ENCODE data around the gene YIF1A. TPM values are rescaled to one million over a fixed set of nuclear protein-coding genes. Genes with fewer than 3 reads are reported as not detected.

Gene YIF1A
- total and polyA plus RNA-seq, 2 of the 4 experiments (the other 2 are of a cell fraction) = 128 to 207 TPM

DNA sequence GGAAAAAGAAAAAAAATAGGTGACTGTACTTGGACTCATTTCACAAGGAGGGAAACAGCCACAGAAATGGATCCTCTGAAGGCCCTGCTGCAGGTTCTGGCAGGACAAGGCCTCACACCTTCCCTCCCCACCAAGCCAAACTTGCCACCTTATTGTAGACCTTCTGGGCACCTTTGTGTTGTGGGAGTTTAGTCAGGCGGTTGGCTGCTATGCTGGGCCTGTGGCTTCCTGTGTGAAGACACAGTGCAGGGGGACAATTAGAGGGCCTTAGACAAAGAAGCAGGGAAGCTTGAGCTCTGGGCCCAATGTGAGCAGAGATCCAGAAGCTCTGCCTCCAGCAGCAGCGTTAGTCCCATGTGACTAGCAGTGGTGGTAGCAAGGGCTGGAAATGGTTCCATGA, 16.3 kb downstream of the YIF1A start:
- ChIA-PET CTCF (interaction anchor here (1.3 kb wide), 1 partner anchor 10 kb away, joined by 3 read pairs; no protein-coding TSS in a partner anchor), POLR2A (ENCODE audit: unreplicated experiment) (no interaction called here)
- Histone ChIP-seq H3K36me3 (ENCODE audit: control insufficient read depth, insufficient read depth, low read length) (peaks cover 50% of the 10 kb centered on the region), H2BK20ac (ENCODE audit: low read depth, low read length) (no peak overlapping the region), H3K9me1 (ENCODE audit: insufficient read depth, low read length) (peaks cover 2% of the 10 kb centered on the region; the same call in 1 of the 2 replicates), H4K8ac (ENCODE audit: low read depth in 2 of 2, low read length in 2 of 2) (no peak overlapping the region), H4K20me1 (ENCODE audit: insufficient read depth, low read length) (peaks cover 39% of the 10 kb centered on the region; the same call in 1 of the 2 replicates), H2BK120ac (ENCODE audit: low read depth, low read length) (no peak overlapping the region), H3K79me1 (ENCODE audit: low read depth in 1 of 2, low read length in 2 of 2) (peaks cover 10 to 44% of the 10 kb centered on the region in 2 experiments), H3K4ac (ENCODE audit: low read depth, low read length) (no peak overlapping the region), H3K27ac (ENCODE audit: insufficient read depth, low read length) (no peak overlapping the region), H4K5ac (ENCODE audit: low read depth, low read length) (no peak overlapping the region), H3K4me3 (ENCODE audit: insufficient read depth, low read depth, low read length) (no peak overlapping the region), H3K4me2 (ENCODE audit: low read depth, low read length) (no peak overlapping the region), H3K18ac (ENCODE audit: low read depth, low read length) (no peak overlapping the region), H3K4me1 (ENCODE audit: control insufficient read depth, insufficient read depth, low read length) (peaks cover 2% of the 10 kb centered on the region; the same call in 1 of the 2 replicates), H4K91ac (ENCODE audit: insufficient read depth, low read depth, low read length) (no peak overlapping the region), H2AFZ (replicated peaks; ENCODE audit: low read length, poor library complexity) (no peak overlapping the region), H3K9me3 (ENCODE audit: control insufficient read depth, insufficient read depth, low read length) (no peaks in the 10 kb centered on the region), H2AK5ac (ENCODE audit: low read depth, low read length) (no peak overlapping the region), H3K23ac (ENCODE audit: low read depth, low read length) (no peak overlapping the region), H3K56ac (ENCODE audit: extremely low read depth, insufficient read depth, low read length) (no peak overlapping the region), H2AK9ac (replicated peaks; ENCODE audit: low read depth, low read length, poor library complexity) (no peak overlapping the region), H3K9ac (ENCODE audit: low read depth, low read length) (no peak overlapping the region), H3K27me3 (ENCODE audit: control insufficient read depth, insufficient read depth, low read length) (no peaks in the 10 kb centered on the region), H3K14ac (replicated peaks; ENCODE audit: low read depth, low read length) (no peak overlapping the region), H2BK5ac (ENCODE audit: low read depth, low read length, poor library complexity, severe bottlenecking) (no peak overlapping the region), H2BK15ac (ENCODE audit: low read depth, low read length) (no peak overlapping the region)
- intact Hi-C loops (cut with micrococcal nuclease) = no loop called here
- no CpG with 5 or more reads among the region's 2 CpGs for WGBS, 2 experiments (ENCODE audit: extremely low coverage in 2 of 2, insufficient read length in 1 of 2)
- in situ Hi-C loops (cut with MboI; ENCODE audit: low sequenced_read_pairs) = no loop called here
- dilution Hi-C loops (cut with HindIII; ENCODE audit: low sequenced_read_pairs, unreplicated experiment) = no loop called here
- DNase-seq (no peak), ATAC-seq (ENCODE audit: low read depth) (no peak)
- TF ChIP-seq USF2 (IDR thresholded peaks at IDR 0.05; ENCODE audit: low read depth, low read length) (no peak), MAFK (IDR thresholded peaks at IDR 0.05; ENCODE audit: low read depth, low read length) (no peak), RCOR1 (IDR thresholded peaks at IDR 0.05; ENCODE audit: insufficient replicate concordance, low read length) (no peak), ELK1 (IDR thresholded peaks at IDR 0.05; ENCODE audit: borderline replicate concordance, low read depth, low read length) (no peak), RAD21 (IDR thresholded peaks at IDR 0.05; ENCODE audit: low read length) (no peak), FOS (IDR thresholded peaks at IDR 0.05; ENCODE audit: low read depth, low read length) (no peak), POLR2A (IDR thresholded peaks at IDR 0.05; ENCODE audit: low read depth, low read length) (no peak), CHD1 (IDR thresholded peaks at IDR 0.05; ENCODE audit: low read depth, low read length) (no peak)
- no TSS peak for BruUV-seq (replicated peaks)
